Panc1 (cell line): ENCODE data around the gene PNKD. TPM values are rescaled to one million over a fixed set of nuclear protein-coding genes. Genes with fewer than 3 reads are reported as not detected.

Experiments used
- ATAC-seq: fragments of 200-7000 bp; cut with Tn5 transposase; 2 replicates; pipeline ENCODE4 v1.9.1; 2020; ENCODE audit warnings: mild to moderate bottlenecking, moderate library complexity
- BruUV-seq: library from RNA; stranded (reverse); fragments of 400-500 nt; replicated peaks from 2 replicates; lab custom pipeline; 2021; lab: Mats Ljungman, UMichigan
- CTCF ChIA-PET: fragments of 300-600 bp; sonication (Branson Sonifier 250); formaldehyde crosslinking; loops from one replicate; lab custom pipeline; 2022; ENCODE audit warnings: antibody characterized with exemption; lab: Charles Lee
- POLR2A ChIA-PET: fragments of 300-600 bp; sonication (Branson Sonifier 250); formaldehyde crosslinking; loops from one replicate; lab custom pipeline; 2022; ENCODE audit warnings: antibody characterized with exemption; lab: Charles Lee
- DNase-seq: peaks from one replicate; pipeline ENCODE4 v3.0.0-alpha.2; 2010; ENCODE audit warnings: low read depth, low spot score
- H3K27ac ChIP-seq: 2 replicates; pipeline ENCODE4 v1.5.1; 2011; ENCODE audit warnings: mild to moderate bottlenecking, low read length, inconsistent platforms
- H3K27me3 ChIP-seq: fragments of 200-500 bp; sonication (Bioruptor generic); 2 replicates; pipeline ENCODE4 v1.6.0; 2014; ENCODE audit warnings: low read length, inconsistent platforms; ENCODE audit not compliant: control insufficient read depth, insufficient read depth
- H3K36me3 ChIP-seq: fragments of 200-500 bp; sonication (Bioruptor generic); 2 replicates; pipeline ENCODE4 v1.5.1; 2014; ENCODE audit warnings: inconsistent platforms, mild to moderate bottlenecking, low read length, moderate library complexity; ENCODE audit not compliant: control insufficient read depth, insufficient read depth
- H3K4me1 ChIP-seq: 2 replicates; pipeline ENCODE4 v1.5.1; 2011; ENCODE audit warnings: inconsistent platforms, mild to moderate bottlenecking, low read length, moderate library complexity; ENCODE audit not compliant: control insufficient read depth, insufficient read depth
- H3K4me3 ChIP-seq, 2 experiments: 2 replicates each; pipeline ENCODE4 v1.5.1; 2011 to 2012; ENCODE audit warnings: low read depth in 2 of 2, low read length in 2 of 2, mild to moderate bottlenecking in 2 of 2, inconsistent platforms in 1 of 2, moderate library complexity in 1 of 2
- H3K9me3 ChIP-seq: fragments of 200-500 bp; sonication (Bioruptor generic); 2 replicates; pipeline ENCODE4 v1.5.1; 2014; ENCODE audit warnings: low read depth, mild to moderate bottlenecking, inconsistent platforms, low read length, moderate library complexity; ENCODE audit not compliant: control insufficient read depth, insufficient read depth
- CTCF ChIP-seq: fragments of 450-650 bp; IDR thresholded peaks from 2 replicates; pipeline ENCODE4 v1.5.1; 2017; ENCODE audit warnings: mild to moderate bottlenecking
- POLR2AphosphoS5 ChIP-seq: IDR thresholded peaks from 2 replicates; pipeline ENCODE4 v1.6.1; 2012; ENCODE audit warnings: mild to moderate bottlenecking, low read depth, low read length, moderate library complexity
- REST ChIP-seq, 2 experiments: IDR thresholded peaks; 2 replicates each; pipeline ENCODE4 v1.6.1; 2011 to 2012; ENCODE audit warnings: low read depth in 2 of 2, control low read depth in 1 of 2, low read length in 1 of 2, mild to moderate bottlenecking in 1 of 2, moderate library complexity in 1 of 2; ENCODE audit not compliant: insufficient read depth in 1 of 2
- SIN3A ChIP-seq: IDR thresholded peaks from 2 replicates; pipeline ENCODE4 v1.6.1; 2012; ENCODE audit warnings: low read depth, mild to moderate bottlenecking, low read length, moderate library complexity, borderline replicate concordance; ENCODE audit not compliant: insufficient read depth
- TCF7L2 ChIP-seq: IDR thresholded peaks from 2 replicates; pipeline ENCODE4 v1.6.1; 2011; ENCODE audit warnings: mild to moderate bottlenecking, low read depth, low read length, inconsistent platforms
- in situ Hi-C: cut with HindIII; loops from 2 replicates; pipeline ENCODE4 v1.10.0; 2016; ENCODE audit warnings: low sequenced_read_pairs, low pct_unique_long_range_greater_than_20kb
- intact Hi-C: fragments of 100-400 bp; cut with micrococcal nuclease; formaldehyde crosslinking; loops from one replicate; pipeline ENCODE4 v1.10.0; 2022; ENCODE audit not compliant: unreplicated experiment
- total RNA-seq: library from RNA; stranded (reverse); gene quantifications from one replicate; pipeline ENCODE4 v1.2.1, GENCODE V29; 2021; ENCODE audit not compliant: unreplicated experiment

Gene PNKD
- total RNA-seq, 1 experiment from 2014 or later: 49.0 TPM

GRCh38 chr2:218291318-218292047, 21.2 kb downstream of the PNKD start:
- ChIA-PET POLR2A (interaction anchor here (0.6 kb wide), 2 partner anchors 17 to 228 kb away, joined by 3 to 5 read pairs; no protein-coding TSS in a partner anchor), CTCF (interaction anchor here (0.5 to 1.0 kb wide), 3 partner anchors 70 to 348 kb away, joined by 3 to 7 read pairs (median 4); no protein-coding TSS in a partner anchor)
- Histone ChIP-seq H3K27ac (peak overlapping the region; percentile 88), H3K9me3 (no peaks in the 10 kb centered on the region), H3K27me3 (no peaks in the 10 kb centered on the region), H3K4me1 (peaks cover 50% of the 10 kb centered on the region), H3K36me3 (no peaks in the 10 kb centered on the region), H3K4me3 (peak overlapping the region; percentile 69 to 80)
- TF ChIP-seq POLR2AphosphoS5 (no peak), CTCF (no peak), SIN3A (no peak), TCF7L2 (no peak), REST (IDR thresholded peaks at IDR 0.05; ENCODE audit: insufficient read depth in 1 of 2, low read depth in 2 of 2, low read length in 1 of 2) (no peak)
- no peak for DNase-seq
- ATAC-seq: peak; percentile 3
- BruUV-seq: no TSS peak
- in situ Hi-C loops (no loop called here), intact Hi-C loops (loop anchor here (10.0 kb wide), 1 partner anchor 173 kb away; no protein-coding TSS in a partner anchor)

GRCh38 chr2:218292048-218293014, 22.0 kb downstream of the PNKD start, which contains the start of gene TMBIM1:
Gene TMBIM1 (minus strand): TSS chr2:218292503. CDS start chr2:218282141, 10,362 bp downstream.
- Histone ChIP-seq H3K4me3 (peak within 1 kb of the TSS; percentile 69 to 80), H3K27me3 (no peaks in the 10 kb centered on the region), H3K4me1 (peaks cover 42% of the 10 kb centered on the region), H3K9me3 (no peaks in the 10 kb centered on the region), H3K27ac (peak within 1 kb of the TSS; percentile 88), H3K36me3 (no peaks in the 10 kb centered on the region)
- BruUV-seq: no TSS peak
- in situ Hi-C loops (no loop called here), intact Hi-C loops (loop anchor here (10.0 kb wide), 1 partner anchor 172 kb away; no protein-coding TSS in a partner anchor)
- CTCF ChIA-PET: interaction anchor here (0.5 kb wide), 1 partner anchor 347 kb away, joined by 4 read pairs; no protein-coding TSS in a partner anchor
- no peak for DNase-seq
- no peak for TF ChIP-seq TCF7L2
- TF ChIP-seq REST (IDR thresholded peaks at IDR 0.05; ENCODE audit: insufficient read depth in 1 of 2, low read depth in 2 of 2, low read length in 1 of 2): 0 out of 4 replicates have a peak, but pooled peaks of 1 of the 2 experiments have one; percentile 9
- peak; percentile 60; the same call in 1 of the 2 replicates for TF ChIP-seq SIN3A
- peak; percentile 99 for TF ChIP-seq CTCF
- peak; percentile 46 for TF ChIP-seq POLR2AphosphoS5
- POLR2A ChIA-PET: interaction anchor here (0.6 kb wide), 1 partner anchor 18 kb away, joined by 5 read pairs; no protein-coding TSS in a partner anchor
- peak; percentile 94 for ATAC-seq
